ENCODE results near the gene CIBAR2. TPM values are rescaled to one million over a fixed set of nuclear protein-coding genes. Genes with fewer than 3 reads are reported as not detected.

Gene CIBAR2
- total RNA-seq, 4 donors from 2014 or later: not detected

GRCh38 chr16:85142771-85143211 lies 30.5 kb upstream of the CIBAR2 start:
- H3K27ac ChIP-seq: no peak overlapping the region
- H3K4me3 ChIP-seq: no peak overlapping the region
- H3K9me3 ChIP-seq: no peaks in the 10 kb centered on the region
- peaks cover 0 to 4% (median 0%) of the 10 kb centered on the region in 4 donors for H3K4me1 ChIP-seq
- DNase-seq: no peak
- no peaks in the 10 kb centered on the region for H3K36me3 ChIP-seq
- TF ChIP-seq POLR2A (IDR thresholded peaks at IDR 0.05): no peak
- no peak for TF ChIP-seq CTCF (IDR thresholded peaks at IDR 0.05)
- no peaks in the 10 kb centered on the region for H3K27me3 ChIP-seq

GRCh38 chr16:85142129-85142513 lies 29.8 kb upstream of the CIBAR2 start:
- no peaks in the 10 kb centered on the region for H3K9me3 ChIP-seq
- H3K4me3 ChIP-seq: no peak overlapping the region
- no peaks in the 10 kb centered on the region for H3K27me3 ChIP-seq
- no peak overlapping the region for H3K27ac ChIP-seq
- DNase-seq: no peak
- H3K4me1 ChIP-seq: peaks cover 0 to 11% (median 0%) of the 10 kb centered on the region in 4 donors
- TF ChIP-seq POLR2A (IDR thresholded peaks at IDR 0.05): no peak
- no peak for TF ChIP-seq CTCF (IDR thresholded peaks at IDR 0.05)
- H3K36me3 ChIP-seq: no peaks in the 10 kb centered on the region

GRCh38 chr16:85141491-85142128 lies 29.3 kb upstream of the CIBAR2 start:
- no peaks in the 10 kb centered on the region for H3K9me3 ChIP-seq
- H3K27ac ChIP-seq: no peak overlapping the region
- no peaks in the 10 kb centered on the region for H3K27me3 ChIP-seq
- no peak for TF ChIP-seq POLR2A (IDR thresholded peaks at IDR 0.05)
- H3K36me3 ChIP-seq: no peaks in the 10 kb centered on the region
- H3K4me1 ChIP-seq: peaks cover 0 to 16% (median 0%) of the 10 kb centered on the region in 4 donors
- no peak for DNase-seq
- no peak overlapping the region for H3K4me3 ChIP-seq

DNA sequence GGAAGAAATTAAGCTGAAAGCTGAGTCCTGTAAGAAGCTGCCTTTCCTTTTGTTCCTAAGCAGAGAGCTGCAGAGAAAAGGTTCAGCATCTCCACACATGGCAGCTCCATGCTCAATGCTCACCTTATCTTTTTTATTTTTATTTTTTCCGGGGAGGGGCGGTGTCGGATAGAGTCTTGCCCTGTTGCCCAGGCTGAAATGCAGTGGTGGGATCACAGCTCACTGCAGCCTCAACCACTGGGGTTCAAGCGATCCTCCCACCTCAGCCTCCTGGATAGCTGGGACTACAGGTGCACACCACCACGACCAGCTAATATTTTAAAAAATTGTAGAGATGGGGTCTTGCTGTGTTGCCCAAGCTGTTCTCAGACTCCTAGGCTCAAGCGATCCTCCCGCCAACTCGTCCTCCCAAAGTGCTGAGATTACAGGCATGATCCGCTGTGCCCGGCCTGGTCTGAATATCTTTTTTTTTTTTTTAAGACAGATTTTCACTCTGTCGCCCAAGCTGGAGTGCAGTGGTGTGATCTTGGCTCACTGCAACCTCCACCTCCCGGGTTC lies 28.3 kb upstream of the CIBAR2 start:
- TF ChIP-seq POLR2A (IDR thresholded peaks at IDR 0.05) (no peak), CTCF (IDR thresholded peaks at IDR 0.05) (no peak)
- Histone ChIP-seq H3K9me3 (no peaks in the 10 kb centered on the region), H3K27ac (no peak overlapping the region), H3K36me3 (no peaks in the 10 kb centered on the region), H3K4me1 (peaks cover 0 to 19% (median 0%) of the 10 kb centered on the region in 4 donors), H3K27me3 (no peaks in the 10 kb centered on the region), H3K4me3 (no peak overlapping the region)
- DNase-seq: no peak

GRCh38 chr16:85139881-85140339 lies 27.6 kb upstream of the CIBAR2 start:
- Histone ChIP-seq H3K9me3 (no peaks in the 10 kb centered on the region), H3K4me1 (peaks cover 0 to 19% (median 0%) of the 10 kb centered on the region in 4 donors), H3K27me3 (no peaks in the 10 kb centered on the region), H3K36me3 (no peaks in the 10 kb centered on the region), H3K4me3 (no peak overlapping the region), H3K27ac (no peak overlapping the region)
- no peak for DNase-seq
- TF ChIP-seq CTCF (IDR thresholded peaks at IDR 0.05): no peak
- no peak for TF ChIP-seq POLR2A (IDR thresholded peaks at IDR 0.05)

DNA sequence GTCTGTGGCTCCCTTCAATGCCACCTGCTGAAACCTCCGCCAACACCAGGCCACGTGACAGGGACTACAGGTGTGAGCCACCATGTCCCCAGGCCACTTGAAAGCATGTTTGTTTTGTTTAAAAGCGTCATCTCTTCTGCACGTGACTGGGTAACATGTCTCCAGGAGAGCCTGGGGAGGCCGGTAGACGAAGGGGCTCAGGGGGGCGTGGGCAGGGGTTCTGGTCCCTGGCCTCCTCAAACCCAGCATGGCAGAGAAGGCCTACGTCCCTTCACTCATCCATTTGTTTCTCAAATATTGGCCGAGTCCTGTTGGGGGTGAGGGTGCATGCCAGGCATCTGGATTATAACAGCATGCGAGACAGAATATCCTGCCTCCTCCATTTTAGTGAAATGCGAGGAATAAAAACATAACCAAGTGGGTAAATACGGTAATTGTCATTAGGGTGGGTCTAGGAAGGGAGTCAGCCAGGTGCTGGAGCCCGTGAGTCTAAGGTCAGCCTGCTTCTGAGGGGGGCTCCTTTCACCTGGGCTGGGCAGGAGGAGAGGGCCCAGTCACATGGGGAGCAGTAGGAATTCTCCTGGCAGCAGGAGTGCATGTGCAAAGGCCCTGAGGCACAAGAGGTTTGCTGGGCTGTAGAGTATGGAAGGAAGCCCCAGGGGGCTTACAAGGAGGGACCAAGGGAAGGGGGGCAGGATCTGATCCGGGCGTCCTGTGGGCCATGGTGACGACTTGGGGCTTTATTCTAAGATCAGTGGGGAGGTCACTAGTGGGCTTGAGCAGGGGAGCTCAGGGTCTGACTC lies 26.8 kb upstream of the CIBAR2 start:
- no peaks in the 10 kb centered on the region for H3K36me3 ChIP-seq
- no peak overlapping the region for H3K27ac ChIP-seq
- H3K9me3 ChIP-seq: no peaks in the 10 kb centered on the region
- no peak for DNase-seq
- peaks cover 0 to 19% (median 0%) of the 10 kb centered on the region in 4 donors for H3K4me1 ChIP-seq
- no peak overlapping the region for H3K4me3 ChIP-seq
- TF ChIP-seq CTCF (IDR thresholded peaks at IDR 0.05) (no peak), POLR2A (IDR thresholded peaks at IDR 0.05) (no peak)
- H3K27me3 ChIP-seq: no peaks in the 10 kb centered on the region

All from Peyer's patch (tissue), 4 donors.